ENCODE data around the gene CA10.

Gene CA10

GRCh38 chr17:51682115-51682514, 476.4 kb downstream of the CA10 start:
- no peak for DNase-seq (ENCODE audit: low read depth in 1 of 2, low spot score in 1 of 2)
- Histone ChIP-seq H3K4me3 (replicated peaks; ENCODE audit: insufficient read depth, low read length) (no peak overlapping the region), H3K27ac (replicated peaks) (no peak overlapping the region), H3K27me3 (ENCODE audit: insufficient read depth, poor library complexity, severe bottlenecking) (peaks cover 4% of the 10 kb centered on the region)
- TF ChIP-seq SPI1 (IDR thresholded peaks at IDR 0.05; ENCODE audit: borderline replicate concordance, low read depth) (no peak), CTCF (IDR thresholded peaks at IDR 0.05; ENCODE audit: insufficient read depth, low read length) (no peak), REST (IDR thresholded peaks at IDR 0.05; ENCODE audit: insufficient replicate concordance, low read depth) (no peak), POLR2AphosphoS5 (IDR thresholded peaks at IDR 0.05; ENCODE audit: low read depth) (no peak), GABPA (IDR thresholded peaks at IDR 0.05; ENCODE audit: low read depth) (no peak)

- TF ChIP-seq REST (IDR thresholded peaks at IDR 0.05; ENCODE audit: insufficient replicate concordance, low read depth) (no peak), SPI1 (IDR thresholded peaks at IDR 0.05; ENCODE audit: borderline replicate concordance, low read depth) (no peak)
- Histone ChIP-seq H3K27me3 (ENCODE audit: insufficient read depth, poor library complexity, severe bottlenecking) (no peaks in the 10 kb centered on the region), H3K27ac (replicated peaks) (no peak overlapping the region)
These were observed 480.6 kb downstream of the CA10 start for GRCh38 chr17:51677875-51678274.

GRCh38 chr17:51676691-51677487, 481.6 kb downstream of the CA10 start:
- DNase-seq (ENCODE audit: low read depth in 1 of 2, low spot score in 1 of 2) = no peak
- Histone ChIP-seq H3K27me3 (ENCODE audit: insufficient read depth, poor library complexity, severe bottlenecking) (no peaks in the 10 kb centered on the region), H3K27ac (replicated peaks) (no peak overlapping the region), H3K4me3 (replicated peaks; ENCODE audit: insufficient read depth, low read length) (no peak overlapping the region)
- TF ChIP-seq REST (IDR thresholded peaks at IDR 0.05; ENCODE audit: insufficient replicate concordance, low read depth) = no peak
- no peak for TF ChIP-seq POLR2AphosphoS5 (IDR thresholded peaks at IDR 0.05; ENCODE audit: low read depth)
- no peak for TF ChIP-seq GABPA (IDR thresholded peaks at IDR 0.05; ENCODE audit: low read depth)
- TF ChIP-seq CTCF (IDR thresholded peaks at IDR 0.05; ENCODE audit: insufficient read depth, low read length) = no peak
- no peak for TF ChIP-seq SPI1 (IDR thresholded peaks at IDR 0.05; ENCODE audit: borderline replicate concordance, low read depth)

More at GRCh38 chr17:51677875-51678274, 480.6 kb downstream of the CA10 start:
- no peak for DNase-seq (ENCODE audit: low read depth in 1 of 2, low spot score in 1 of 2)
- no peak overlapping the region for H3K4me3 ChIP-seq (replicated peaks; ENCODE audit: insufficient read depth, low read length)

Data from HL-60 (cell line).